ENCODE data around the gene JARID2.

Gene JARID2

DNA sequence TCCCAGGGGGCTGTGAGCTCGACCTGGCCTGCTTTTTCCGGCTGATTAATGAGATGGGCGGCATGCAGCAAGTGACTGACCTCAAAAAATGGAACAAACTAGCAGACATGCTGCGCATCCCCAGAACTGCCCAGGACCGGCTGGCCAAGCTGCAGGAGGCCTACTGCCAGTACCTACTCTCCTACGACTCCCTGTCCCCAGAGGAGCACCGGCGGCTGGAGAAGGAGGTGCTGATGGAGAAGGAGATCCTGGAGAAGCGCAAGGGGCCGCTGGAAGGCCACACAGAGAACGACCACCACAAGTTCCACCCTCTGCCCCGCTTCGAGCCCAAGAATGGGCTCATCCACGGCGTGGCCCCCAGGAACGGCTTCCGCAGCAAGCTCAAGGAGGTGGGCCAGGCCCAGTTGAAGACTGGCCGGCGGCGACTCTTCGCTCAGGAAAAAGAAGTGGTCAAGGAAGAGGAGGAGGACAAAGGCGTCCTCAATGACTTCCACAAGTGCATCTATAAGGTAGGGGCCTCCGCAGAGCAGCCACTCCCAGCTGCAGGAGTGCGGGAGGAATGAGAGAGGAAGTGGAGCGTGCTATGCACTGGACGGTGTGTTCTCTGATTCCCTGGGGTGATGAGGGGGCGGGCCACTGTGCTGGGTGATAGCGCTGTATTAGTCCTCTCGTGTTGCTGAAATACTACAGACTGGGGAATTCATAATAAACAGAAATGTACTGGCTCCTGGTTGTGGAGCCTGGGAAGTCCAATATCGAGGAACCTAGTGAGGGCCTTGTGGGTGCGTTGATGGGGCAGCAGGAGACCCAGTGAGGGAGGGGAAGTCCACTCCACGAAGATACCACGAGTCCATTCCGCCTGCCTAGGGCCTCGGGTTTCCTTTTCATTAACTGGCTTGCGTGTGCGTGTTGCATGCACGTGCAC lies 255.3 kb downstream of the JARID2 start:
- no peak for DNase-seq

DNA sequence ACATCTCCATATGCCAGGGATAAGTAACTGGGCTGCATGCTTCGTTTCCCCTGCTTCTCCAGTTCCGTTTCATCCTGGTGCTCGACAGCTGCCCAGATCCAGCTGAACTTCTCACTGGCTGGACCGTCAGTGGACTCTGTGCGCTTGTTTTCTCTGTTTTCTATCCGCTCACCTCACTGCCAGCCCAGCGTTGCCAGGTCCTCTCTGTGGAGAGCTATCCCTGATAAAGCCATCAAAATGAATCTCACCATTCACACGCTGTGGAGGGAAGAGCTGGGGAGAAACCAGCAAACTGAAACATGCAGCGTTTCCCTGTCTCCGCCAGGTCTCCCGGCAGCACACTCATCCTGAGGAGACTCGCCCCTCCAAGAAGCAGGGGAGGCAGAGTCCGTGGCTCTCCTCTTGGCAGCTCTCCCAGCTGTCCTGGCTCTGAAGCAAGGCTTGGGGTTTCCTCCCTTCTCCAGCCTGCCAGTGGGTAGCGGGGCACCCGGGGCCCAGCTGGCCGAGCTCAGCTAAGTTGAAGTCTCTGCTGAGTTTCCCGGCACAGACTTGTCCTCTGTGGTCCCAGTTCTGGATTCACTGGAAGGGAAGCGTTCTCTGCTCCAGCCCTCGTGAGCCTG lies 256.1 kb downstream of the JARID2 start:
- DNase-seq: no peak

DNA sequence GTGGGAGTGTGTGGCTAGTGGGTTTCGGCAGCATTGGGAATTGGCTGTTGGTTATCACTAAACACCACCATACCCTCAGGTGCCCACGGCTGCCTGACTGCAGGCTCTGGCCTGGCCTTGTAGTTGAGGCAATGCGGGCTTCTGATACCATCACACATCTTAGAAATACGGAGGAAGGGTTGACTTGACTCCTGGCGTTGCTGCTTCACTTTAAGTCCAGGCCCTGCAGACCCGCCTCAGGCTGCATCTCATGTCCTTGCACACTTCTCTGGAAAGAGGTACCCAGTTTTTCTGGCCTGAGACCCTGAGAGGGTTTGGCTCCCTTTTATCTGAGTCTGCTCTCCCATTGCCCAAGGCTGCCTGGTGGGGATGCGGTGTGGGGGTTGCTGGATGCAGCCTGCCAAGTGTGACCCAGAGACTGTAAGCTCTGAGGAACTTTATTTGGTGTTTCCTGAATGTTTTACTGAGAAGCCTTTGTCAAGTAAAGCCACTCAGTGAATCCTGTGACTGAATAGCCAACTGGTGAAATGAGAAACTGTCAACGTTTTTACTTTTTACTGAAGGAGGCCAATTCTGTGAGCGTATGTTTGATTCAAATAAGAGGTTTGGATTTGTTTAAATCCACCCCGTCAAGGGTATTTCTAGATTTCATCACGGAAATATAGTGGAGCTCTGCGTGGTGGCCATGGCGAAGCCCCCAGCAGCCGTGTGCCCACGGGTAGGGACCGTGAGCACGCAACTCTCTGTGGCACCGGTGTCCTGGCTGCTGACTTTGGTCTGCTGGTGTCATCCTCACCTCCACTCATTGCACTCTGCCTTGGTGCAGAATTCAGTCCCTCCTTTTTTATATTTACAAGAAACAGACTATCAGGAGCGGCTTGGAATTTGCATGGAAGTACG lies 256.8 kb downstream of the JARID2 start:
- no peak for DNase-seq

DNA sequence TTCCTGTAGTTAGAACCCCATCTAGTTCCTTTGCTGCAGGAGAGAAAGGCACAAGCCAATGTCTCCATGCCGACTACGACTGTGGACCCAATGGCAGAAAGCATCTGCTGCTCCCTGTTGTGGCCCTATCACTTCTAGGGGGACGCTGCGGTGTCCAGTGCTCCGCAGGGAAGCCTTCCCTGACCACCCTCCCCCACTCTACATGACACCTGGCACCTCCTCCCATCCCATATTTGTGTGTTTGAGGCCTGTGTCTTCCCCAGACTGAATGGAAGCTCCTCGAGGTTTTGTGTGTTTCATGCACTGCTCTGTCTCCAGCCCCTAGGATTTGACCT lies 257.4 kb downstream of the JARID2 start:
- no peak for DNase-seq

DNA sequence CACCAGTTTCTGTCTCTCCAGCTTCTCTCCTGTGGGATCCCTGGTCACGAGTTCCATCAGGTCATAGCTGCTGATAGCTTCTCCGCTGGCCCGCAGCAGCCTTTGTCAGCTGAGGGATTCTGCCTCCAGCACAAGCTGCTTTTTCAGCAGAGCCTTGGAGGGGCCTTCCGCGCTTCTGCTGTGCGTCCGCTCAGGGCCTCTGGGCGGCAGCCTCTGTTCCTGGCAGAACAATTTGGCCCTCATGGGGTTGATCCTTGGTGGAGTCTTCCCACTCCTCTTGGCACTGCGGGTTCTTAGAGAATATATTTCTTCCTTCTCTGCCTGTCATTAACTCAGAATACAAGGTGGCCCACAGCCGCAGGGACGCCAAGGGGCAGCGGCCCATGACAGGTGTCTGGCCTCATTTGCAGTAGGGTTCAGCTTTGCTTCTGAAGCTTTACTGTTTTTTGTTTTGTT lies 258.2 kb downstream of the JARID2 start:
- DNase-seq: no peak

DNA sequence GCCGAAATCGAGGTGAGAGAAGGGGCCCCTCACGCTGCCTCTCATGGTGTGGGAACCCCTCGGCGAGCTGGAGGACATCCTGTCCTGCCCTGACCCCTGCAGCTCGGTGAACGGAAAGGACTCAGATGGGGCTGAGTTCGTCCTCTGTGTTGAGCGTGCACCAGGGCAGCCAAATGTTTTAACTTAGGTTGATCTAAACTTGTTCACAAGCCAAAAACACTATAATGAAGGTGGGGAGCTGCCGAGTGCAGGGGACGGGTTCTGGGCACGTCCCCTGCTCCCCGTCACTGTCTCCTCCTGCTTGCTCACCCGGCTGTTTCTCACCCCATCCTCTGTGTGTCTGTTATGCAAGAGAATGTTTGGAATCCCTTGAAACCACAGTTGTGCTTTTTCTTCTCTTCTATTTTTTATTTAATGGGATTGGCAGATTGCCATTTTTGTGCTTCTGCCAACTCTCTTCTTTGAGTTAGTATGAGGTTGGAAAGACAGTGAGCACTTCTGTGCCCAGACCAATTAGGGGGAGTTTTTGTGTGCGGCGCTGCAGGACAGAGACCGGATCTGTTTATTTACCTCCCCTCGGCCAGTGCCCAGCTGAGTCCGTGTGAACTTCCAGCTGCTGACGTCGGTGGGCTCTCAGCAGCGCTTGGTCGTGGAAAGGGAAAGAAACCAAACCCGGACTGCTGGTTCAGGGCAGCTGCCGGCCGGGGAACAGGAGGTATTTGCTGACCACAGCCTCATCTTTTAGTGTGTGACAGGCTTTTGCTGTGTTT lies 258.9 kb downstream of the JARID2 start:
- no peak for DNase-seq

DNA sequence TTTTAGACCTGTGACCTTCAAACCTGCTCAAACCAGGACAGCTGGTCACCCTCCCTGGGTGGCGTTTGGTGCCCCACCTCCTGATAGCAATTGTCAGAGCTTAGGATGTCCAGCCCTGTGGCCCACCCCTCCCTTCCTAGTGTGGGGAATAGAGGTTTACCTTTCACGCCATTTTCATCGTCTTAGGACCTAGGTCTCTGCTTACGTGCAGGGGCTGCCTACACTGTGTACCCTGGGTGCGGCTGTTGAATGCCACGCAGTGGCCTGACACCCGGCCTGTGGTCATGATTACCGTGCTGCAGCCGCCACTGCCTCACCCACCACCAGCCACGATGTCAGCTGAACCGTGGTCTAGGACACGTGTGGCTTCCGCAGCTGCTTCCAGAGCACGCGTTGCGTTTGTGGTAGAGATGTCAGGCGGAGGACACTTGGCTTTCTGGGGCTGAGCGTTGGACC lies 259.6 kb downstream of the JARID2 start:
- no peak for DNase-seq

DNA sequence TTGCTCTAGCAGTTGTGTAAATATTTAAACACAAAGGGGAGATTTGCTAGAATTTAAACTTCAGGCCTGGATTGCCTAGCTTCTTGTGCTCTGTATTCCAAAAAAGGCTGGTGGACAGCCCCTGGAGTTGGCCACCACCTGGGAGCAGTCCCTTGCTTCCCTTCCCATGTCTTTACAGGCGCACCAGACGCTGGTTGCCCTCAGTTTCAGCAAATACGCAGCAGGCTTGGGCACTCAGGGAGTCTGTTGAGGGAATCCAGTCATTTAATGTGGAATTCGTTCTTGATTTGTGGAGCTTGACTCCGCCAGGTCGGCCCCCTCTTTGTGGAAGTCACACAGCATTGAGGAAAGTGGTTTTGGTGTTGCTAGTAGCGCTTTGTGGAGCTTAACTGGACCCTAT lies 260.2 kb downstream of the JARID2 start:
- DNase-seq: no peak

DNA sequence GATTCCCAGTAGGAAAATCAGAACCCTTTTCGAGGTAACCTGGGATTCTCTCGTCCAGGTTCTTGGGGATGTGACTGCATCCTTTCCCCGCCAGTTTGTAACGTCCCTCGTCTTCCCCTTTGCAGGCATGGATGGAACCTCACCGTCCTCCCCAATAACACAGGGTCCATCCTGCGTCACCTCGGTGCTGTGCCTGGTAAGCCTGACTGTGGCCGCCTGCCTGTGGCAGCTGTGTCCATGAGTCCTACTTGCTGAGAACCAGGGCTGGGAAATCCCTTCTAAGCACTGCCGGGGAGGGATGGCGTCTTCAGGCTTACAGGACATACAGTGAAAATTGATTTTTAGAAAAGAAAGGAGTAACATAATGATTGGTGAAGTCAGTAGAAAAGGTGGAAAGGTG lies 261.4 kb downstream of the JARID2 start:
- no peak for DNase-seq

DNA sequence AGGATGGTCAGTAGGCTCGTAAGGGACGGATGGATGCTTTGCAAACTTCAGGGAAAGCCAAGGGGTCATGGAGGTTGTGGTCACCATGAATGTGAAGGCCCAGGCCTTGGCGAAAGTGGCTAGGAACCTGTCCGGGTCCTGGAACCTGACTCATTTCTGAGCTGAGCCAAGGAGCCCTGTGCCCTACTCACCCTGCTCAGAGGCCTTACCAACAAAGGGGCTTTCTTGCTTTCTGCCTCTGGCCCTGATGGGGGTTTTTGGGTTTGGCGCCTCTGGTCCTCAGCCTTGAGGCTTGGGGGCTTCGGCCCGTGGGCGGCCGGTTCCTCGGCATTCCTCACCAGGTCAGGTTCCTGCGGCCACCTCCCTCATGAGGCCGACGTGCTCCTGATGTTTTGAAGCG lies 261.9 kb downstream of the JARID2 start:
- DNase-seq: no peak

DNA sequence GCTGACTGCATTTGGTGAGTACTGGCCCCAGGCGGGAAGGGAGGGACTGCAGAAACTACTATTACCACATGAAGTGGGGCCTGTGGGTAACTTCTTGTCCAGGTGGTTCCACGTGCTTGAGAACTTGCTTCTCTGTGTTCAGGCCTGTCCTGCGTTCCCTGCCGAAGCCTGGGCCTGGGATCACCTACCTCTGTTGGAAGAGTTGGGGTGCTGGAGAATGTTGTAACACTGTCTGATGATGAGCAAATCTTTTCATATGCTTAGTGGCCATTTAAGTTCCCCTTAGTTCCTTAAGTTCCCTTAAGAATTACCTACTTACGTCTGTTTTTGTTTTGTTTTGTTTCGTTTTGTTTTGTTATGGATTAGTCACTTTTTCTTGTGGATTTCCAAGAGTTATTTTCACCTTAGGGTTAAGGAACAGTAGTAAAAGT lies 262.6 kb downstream of the JARID2 start:
- DNase-seq: no peak

DNA sequence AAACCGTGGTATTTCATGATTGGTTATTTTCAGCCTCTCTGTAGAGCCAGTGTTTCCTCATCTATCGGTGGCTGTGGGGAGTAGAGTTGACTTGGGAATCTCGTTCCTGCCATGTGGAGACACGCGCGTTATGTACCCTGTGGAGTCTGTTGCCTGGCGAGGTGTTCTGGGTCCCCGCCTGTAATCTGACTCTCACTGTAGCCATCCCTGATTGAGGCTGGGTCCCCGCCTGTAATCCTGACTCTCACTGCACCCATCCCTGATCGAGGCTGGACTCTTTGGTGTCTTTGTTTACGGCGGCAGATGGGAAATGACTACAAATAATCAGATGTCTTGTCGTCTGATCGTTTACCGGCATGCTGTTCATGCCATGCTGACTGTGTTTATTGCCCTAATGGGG lies 263.1 kb downstream of the JARID2 start:
- no peak for DNase-seq

DNA sequence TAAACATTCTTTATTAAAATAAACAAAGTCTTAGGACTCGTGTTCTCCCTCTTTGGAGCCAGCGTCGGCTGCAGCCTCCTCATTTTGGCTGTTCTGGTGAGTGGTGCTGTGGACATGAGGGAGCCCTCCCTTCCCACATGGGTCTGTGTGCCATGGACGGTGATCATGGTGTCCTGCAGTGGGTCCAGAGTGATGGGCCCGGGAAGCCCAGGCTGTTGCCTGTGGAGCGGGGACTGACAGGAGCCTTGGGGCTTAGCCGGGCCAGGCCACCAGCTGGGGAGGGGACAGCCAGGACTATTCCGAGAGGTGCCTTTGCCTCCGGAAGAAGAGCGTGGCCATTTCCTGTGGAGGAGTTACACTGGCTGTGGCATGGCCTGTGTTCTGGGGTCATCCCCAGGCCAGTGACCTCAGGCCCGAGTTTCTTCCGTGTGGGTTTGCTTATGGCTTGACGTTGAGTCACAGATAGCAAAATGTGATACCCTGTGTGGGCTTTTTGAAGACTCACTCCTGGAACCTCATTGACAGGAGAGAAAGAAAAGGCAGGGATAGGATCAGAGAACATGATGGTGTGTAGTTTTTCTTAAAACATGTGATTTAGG lies 263.6 kb downstream of the JARID2 start:
- no peak for DNase-seq

DNA sequence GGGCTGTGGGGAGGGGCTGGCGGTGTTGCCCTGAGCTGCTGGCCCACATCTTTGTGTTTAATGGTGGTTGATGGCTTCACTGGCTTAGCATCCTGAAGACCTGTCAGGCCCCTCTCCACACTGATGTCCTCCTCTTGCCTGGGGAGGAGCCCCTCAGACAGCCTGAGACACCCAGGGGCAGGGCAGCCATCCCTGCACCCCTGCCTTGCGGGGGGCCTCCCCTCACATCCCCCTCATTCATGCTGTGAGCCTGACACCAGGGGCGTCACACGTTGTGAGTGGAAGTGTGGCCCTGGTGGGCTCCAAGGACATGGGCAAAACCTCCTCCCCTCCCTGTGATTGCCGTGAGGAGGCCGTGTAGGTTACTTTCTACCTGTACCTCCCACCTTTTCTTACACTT lies 264.3 kb downstream of the JARID2 start:
- DNase-seq: no peak

DNA sequence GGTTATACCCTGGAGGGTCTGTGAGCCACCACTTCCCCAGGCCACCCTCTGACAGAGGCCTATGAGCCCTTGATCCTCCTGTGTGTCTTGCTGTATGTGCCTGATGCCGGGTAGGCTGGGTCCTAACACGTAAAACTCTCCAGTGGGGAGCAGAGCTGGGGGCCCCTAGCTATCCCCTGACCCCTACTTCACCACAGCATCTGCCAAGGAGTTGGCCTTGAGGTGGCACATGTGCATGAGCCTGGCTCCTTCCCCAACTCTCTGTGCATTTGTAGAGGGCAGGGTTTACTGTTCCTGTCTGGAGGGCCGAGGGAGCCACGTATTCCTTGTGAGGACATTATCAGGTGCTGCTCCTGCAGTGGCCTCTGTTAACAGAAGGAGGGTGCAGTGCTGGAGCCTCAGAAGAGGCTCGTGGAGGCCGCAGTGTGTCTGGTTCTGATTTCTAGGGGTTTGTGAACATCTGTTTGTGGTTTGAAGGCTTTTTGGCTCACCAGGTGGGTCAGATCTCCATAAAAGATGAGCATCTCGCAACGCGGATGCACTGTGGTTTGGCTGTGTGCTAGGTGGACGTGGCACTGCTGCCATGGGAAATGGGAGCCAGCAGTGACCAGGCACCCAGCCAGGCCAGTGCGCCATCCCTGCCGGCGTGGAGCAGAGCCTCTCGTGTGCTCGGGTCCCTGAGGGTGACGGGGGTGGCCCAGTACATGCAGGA lies 264.8 kb downstream of the JARID2 start:
- no peak for DNase-seq

DNA sequence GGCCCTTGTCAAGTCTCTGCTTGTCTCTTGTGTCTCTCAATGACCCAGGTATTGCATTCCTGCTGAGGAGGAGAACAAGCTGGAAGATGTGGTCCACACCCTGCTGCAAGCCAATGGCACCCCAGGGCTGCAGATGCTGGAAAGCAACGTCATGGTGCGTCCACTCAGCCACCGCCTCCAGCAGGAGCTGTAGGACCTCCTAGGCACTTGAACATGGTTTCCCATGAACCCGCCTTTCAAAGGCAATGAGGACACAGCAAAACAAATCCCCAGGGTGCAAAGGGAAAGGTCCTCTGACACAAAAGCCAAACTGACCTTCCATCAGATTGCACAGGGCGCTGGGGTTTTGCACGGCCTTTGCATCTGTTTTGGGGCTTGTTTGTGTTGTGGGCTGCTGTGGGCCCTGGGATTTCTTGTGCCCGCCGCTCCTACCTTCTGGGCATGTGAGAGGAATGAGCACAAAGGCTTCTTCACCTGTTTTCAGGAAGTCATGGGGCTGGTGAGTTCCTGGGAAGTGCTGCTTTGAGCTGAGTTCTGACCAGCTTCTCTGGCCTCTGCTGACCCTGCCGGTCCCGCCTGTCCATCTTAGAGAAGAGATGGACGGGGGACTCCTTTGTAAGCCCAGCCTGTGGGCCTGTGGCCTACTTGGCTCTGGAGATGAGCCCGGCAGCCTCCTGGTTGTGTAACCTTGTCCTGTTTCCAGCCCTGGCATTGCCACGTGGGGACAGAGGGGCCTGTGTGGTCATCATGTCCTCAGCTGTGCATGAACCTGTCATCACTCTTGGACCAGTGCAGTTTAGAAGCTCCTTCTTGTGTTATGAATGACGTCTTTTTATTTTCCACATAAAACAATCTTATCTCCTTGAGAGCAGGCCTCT lies 265.6 kb downstream of the JARID2 start:
- DNase-seq: no peak

DNA sequence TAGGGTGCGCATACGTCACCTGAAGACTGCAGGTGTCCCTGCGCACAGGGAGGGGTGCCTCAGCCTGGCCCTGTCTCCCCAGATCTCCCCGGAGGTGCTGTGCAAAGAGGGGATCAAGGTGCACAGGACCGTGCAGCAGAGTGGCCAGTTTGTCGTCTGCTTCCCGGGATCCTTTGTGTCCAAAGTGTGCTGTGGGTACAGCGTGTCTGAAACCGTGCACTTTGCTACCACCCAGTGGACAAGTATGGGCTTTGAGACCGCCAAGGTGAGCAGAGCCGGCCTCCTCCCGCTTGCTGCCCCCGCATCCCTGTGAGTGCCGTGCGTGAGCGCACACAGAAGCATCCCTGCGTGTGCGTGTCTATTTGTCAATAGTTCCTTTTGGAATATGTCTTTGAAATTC lies 266.3 kb downstream of the JARID2 start:
- DNase-seq: no peak

DNA sequence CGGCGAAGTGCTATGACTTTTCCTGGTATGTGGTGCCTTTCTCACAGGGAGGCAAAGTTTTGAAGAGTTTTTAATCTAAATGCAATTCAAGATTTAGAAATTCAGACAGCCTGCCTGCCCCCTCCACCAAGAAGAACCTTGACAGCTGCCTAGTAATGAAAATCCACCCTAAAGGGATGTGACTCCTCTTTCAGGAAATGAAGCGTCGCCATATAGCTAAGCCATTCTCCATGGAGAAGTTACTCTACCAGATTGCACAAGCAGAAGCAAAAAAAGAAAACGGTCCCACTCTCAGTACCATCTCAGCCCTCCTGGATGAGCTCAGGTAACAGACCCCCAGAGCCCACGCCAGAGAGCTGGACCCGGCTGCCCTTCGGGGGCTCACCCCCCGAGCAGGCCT lies 266.9 kb downstream of the JARID2 start:
- no peak for DNase-seq

DNA sequence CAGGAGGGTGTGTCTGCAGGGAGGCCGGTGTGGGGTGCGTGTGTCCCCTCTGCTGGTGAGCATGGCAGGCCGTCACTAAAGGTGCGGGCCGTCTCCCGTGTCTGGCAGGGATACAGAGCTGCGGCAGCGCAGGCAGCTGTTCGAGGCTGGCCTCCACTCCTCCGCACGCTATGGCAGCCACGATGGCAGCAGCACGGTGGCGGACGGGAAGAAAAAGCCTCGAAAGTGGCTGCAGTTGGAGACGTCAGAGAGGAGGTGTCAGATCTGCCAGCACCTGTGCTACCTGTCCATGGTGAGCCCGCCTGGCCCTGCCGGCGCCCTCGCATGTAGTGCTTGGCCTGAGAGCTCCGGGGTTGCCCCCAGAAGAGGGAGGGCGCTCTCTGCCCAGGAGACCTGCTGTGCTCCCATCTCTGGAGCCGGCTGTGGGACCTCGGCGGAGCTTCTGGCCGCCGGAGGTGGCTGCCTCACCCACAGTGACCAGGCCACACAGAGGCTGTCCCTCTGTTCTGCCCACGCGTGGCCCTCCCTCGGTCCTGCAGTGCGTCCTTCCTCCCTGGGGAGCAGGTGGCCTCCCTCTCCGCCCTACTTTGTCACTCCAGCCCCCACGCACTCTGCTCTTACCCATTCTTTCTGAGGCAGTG lies 267.4 kb downstream of the JARID2 start:
- DNase-seq: no peak

All from GDM1 (cell line).